ENCODE results near the gene UBAP1. TPM values are rescaled to one million over a fixed set of nuclear protein-coding genes. Genes with fewer than 3 reads are reported as not detected.
"Not testable (repeated sequence)": the region's sequence is repeated elsewhere in the genome, so short reads cannot be mapped to it uniquely, and the experiment has no call there.

Gene UBAP1
- polyA plus RNA-seq, 4 donors, result 32.6 to 44.1 (median 37.5) TPM

DNA sequence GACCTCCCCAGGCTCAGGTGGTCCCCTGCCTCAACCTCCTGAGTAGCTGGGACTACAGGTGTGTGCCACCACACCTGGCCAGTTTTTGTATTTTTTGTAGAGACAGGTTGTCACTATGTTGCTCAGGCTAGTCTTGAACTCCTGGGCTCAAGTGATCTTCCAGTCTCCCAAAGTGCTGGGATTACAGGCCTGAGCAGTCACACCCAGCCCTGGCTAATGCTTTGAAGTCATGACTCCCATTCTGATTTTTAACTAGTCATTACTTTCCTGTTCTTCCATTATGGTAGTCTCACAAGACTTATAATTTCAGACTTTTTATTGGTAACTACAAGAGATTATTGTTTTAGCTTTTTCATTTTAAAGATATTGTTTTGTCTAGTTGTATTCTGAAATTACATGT, 26.3 kb downstream of the UBAP1 start:
- no peak for DNase-seq
- H3K27me3 ChIP-seq (ENCODE audit: control insufficient read depth in 3 of 3, insufficient read depth in 3 of 3, low read length in 3 of 3), result no peaks in the 10 kb centered on the region
- peaks cover 0 to 2% (median 0%) of the 10 kb centered on the region in 3 donors for H3K4me1 ChIP-seq (ENCODE audit: control insufficient read depth in 3 of 3, insufficient read depth in 2 of 3, low read depth in 1 of 3, low read length in 2 of 3)
- FAIRE-seq, result no peak
- no peak overlapping the region for H3K4me3 ChIP-seq (ENCODE audit: low read depth in 1 of 3, low read length in 3 of 3)
- H3K36me3 ChIP-seq (ENCODE audit: control insufficient read depth in 3 of 3, insufficient read depth in 2 of 3, low read depth in 1 of 3, low read length in 3 of 3), result peaks cover 3 to 21% (median 4%) of the 10 kb centered on the region in 3 donors
- H3K9me3 ChIP-seq (ENCODE audit: control insufficient read depth in 2 of 2, insufficient read depth in 1 of 2, low read depth in 1 of 2, low read length in 1 of 2), result no peaks in the 10 kb centered on the region
- no peak overlapping the region for H3K27ac ChIP-seq (ENCODE audit: low read depth in 1 of 3, low read length in 2 of 3)

GRCh38 chr9:34206561-34206960, 27.7 kb downstream of the UBAP1 start:
- H3K4me1 ChIP-seq (ENCODE audit: control insufficient read depth in 3 of 3, insufficient read depth in 2 of 3, low read depth in 1 of 3, low read length in 2 of 3), result peaks cover 0 to 2% (median 0%) of the 10 kb centered on the region in 3 donors
- peaks cover 0 to 15% (median 2%) of the 10 kb centered on the region in 3 donors for H3K36me3 ChIP-seq (ENCODE audit: control insufficient read depth in 3 of 3, insufficient read depth in 2 of 3, low read depth in 1 of 3, low read length in 3 of 3)
- 92 to 97% (median 95%) methylated on average over 4 of the region's 4 CpGs for WGBS, 3 donors
- H3K9me3 ChIP-seq (ENCODE audit: control insufficient read depth in 2 of 2, insufficient read depth in 1 of 2, low read depth in 1 of 2, low read length in 1 of 2), result no peaks in the 10 kb centered on the region
- H3K4me3 ChIP-seq (ENCODE audit: low read depth in 1 of 3, low read length in 3 of 3), result no peak overlapping the region
- FAIRE-seq (no peak), DNase-seq (no peak)
- H3K27me3 ChIP-seq (ENCODE audit: control insufficient read depth in 3 of 3, insufficient read depth in 3 of 3, low read length in 3 of 3), result no peaks in the 10 kb centered on the region
- H3K27ac ChIP-seq (ENCODE audit: low read depth in 1 of 3, low read length in 2 of 3), result no peak overlapping the region

DNA sequence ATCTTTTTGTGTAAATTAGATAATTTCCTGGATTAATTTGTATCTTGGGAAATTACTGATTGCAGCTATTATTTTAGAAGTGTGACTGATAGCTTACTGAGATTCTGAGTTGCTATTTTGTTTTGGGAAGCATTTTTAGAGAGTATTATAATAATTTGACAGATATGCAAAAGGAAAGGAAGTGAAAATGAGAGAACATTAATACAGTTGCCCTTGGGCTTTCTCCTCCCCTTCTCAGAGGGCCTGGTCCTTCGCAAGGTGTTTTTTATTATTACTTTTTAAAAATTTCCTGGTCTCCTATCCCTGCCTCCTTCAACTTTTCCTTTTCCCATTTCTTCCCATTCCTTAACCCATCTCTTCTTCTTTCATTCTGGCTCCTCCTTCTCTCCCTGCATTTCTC, 32.6 kb downstream of the UBAP1 start:
- Histone ChIP-seq H3K9me3 (ENCODE audit: control insufficient read depth in 2 of 2, insufficient read depth in 1 of 2, low read depth in 1 of 2, low read length in 1 of 2) (no peaks in the 10 kb centered on the region), H3K27ac (ENCODE audit: low read depth in 1 of 3, low read length in 2 of 3) (no peak overlapping the region), H3K4me3 (ENCODE audit: low read depth in 1 of 3, low read length in 3 of 3) (no peak overlapping the region), H3K27me3 (ENCODE audit: control insufficient read depth in 3 of 3, insufficient read depth in 3 of 3, low read length in 3 of 3) (no peaks in the 10 kb centered on the region), H3K4me1 (ENCODE audit: control insufficient read depth in 3 of 3, insufficient read depth in 2 of 3, low read depth in 1 of 3, low read length in 2 of 3) (no peaks in the 10 kb centered on the region), H3K36me3 (ENCODE audit: control insufficient read depth in 3 of 3, insufficient read depth in 2 of 3, low read depth in 1 of 3, low read length in 3 of 3) (peaks cover 0 to 2% (median 0%) of the 10 kb centered on the region in 3 donors)
- no peak for DNase-seq
- FAIRE-seq, result no peak
- 80 to 100% (median 100%) methylated on average over 1 of the region's 1 CpG for WGBS, 3 donors

DNA sequence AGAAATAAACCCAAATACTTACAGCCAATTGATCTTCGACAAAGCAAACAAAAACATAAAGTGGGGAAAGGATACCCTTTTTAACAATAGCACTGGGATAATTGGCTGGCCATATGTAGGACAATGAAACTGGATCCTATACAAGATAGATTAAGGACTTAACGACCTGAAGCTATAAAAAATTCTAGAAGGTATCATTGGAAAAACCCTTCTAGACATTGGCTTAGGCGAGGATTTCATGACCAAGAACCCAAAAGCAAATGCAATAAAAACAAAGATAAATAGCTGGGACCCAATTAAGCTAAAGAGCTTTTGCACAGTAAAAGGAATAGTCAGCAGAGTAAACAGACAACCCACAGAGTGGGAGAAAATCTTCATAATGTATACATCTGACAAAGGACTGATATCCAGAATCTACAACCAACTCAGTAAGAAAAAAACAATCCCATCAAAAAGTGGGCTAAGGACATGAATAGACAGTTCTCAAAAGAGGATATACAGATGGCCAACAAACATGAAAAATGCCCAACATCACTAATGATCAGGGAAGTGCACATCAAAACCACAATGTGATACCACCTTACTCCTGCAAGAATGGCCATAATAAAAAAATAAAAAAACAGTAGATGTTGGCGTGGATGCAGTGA, 35.6 kb downstream of the UBAP1 start:
- H3K27ac ChIP-seq (ENCODE audit: low read depth in 1 of 3, low read length in 2 of 3); H3K9me3 ChIP-seq (ENCODE audit: control insufficient read depth in 2 of 2, insufficient read depth in 1 of 2, low read depth in 1 of 2, low read length in 1 of 2); FAIRE-seq; H3K4me1 ChIP-seq (ENCODE audit: control insufficient read depth in 3 of 3, insufficient read depth in 2 of 3, low read depth in 1 of 3, low read length in 2 of 3); H3K36me3 ChIP-seq (ENCODE audit: control insufficient read depth in 3 of 3, insufficient read depth in 2 of 3, low read depth in 1 of 3, low read length in 3 of 3); H3K27me3 ChIP-seq (ENCODE audit: control insufficient read depth in 3 of 3, insufficient read depth in 3 of 3, low read length in 3 of 3); DNase-seq; H3K4me3 ChIP-seq (ENCODE audit: low read depth in 1 of 3, low read length in 3 of 3): not testable (repeated sequence)
- 84 to 91% (median 91%) methylated on average over 4 of the region's 4 CpGs for WGBS, 3 donors

- H3K27ac ChIP-seq (ENCODE audit: low read depth in 1 of 3, low read length in 2 of 3), result no peak overlapping the region
- FAIRE-seq (no peak), DNase-seq (no peak)
- H3K4me1 ChIP-seq (ENCODE audit: control insufficient read depth in 3 of 3, insufficient read depth in 2 of 3, low read depth in 1 of 3, low read length in 2 of 3), result no peaks in the 10 kb centered on the region
- peaks cover 0 to 8% (median 0%) of the 10 kb centered on the region in 3 donors for H3K36me3 ChIP-seq (ENCODE audit: control insufficient read depth in 3 of 3, insufficient read depth in 2 of 3, low read depth in 1 of 3, low read length in 3 of 3)
- no peak overlapping the region for H3K4me3 ChIP-seq (ENCODE audit: low read depth in 1 of 3, low read length in 3 of 3)
- WGBS, 3 donors, result 94 to 97% (median 96%) methylated on average over 3 of the region's 3 CpGs
- no peaks in the 10 kb centered on the region for H3K9me3 ChIP-seq (ENCODE audit: control insufficient read depth in 2 of 2, insufficient read depth in 1 of 2, low read depth in 1 of 2, low read length in 1 of 2)
- H3K27me3 ChIP-seq (ENCODE audit: control insufficient read depth in 3 of 3, insufficient read depth in 3 of 3, low read length in 3 of 3), result no peaks in the 10 kb centered on the region
Observed at GRCh38 chr9:34216325-34216724, 37.5 kb downstream of the UBAP1 start.

GRCh38 chr9:34217015-34217414, 38.2 kb downstream of the UBAP1 start:
- not testable (repeated sequence) for H3K27ac ChIP-seq (ENCODE audit: low read depth in 1 of 3, low read length in 2 of 3); H3K4me1 ChIP-seq (ENCODE audit: control insufficient read depth in 3 of 3, insufficient read depth in 2 of 3, low read depth in 1 of 3, low read length in 2 of 3); DNase-seq; H3K9me3 ChIP-seq (ENCODE audit: control insufficient read depth in 2 of 2, insufficient read depth in 1 of 2, low read depth in 1 of 2, low read length in 1 of 2); FAIRE-seq; H3K27me3 ChIP-seq (ENCODE audit: control insufficient read depth in 3 of 3, insufficient read depth in 3 of 3, low read length in 3 of 3); H3K4me3 ChIP-seq (ENCODE audit: low read depth in 1 of 3, low read length in 3 of 3)
- H3K36me3 ChIP-seq (ENCODE audit: control insufficient read depth in 3 of 3, insufficient read depth in 2 of 3, low read depth in 1 of 3, low read length in 3 of 3), result peaks cover 0 to 10% (median 0%) of the 10 kb centered on the region in 3 donors
- 96 to 100% (median 98%) methylated on average over 2 of the region's 2 CpGs for WGBS, 3 donors

- Histone ChIP-seq H3K4me1 (ENCODE audit: control insufficient read depth in 3 of 3, insufficient read depth in 2 of 3, low read depth in 1 of 3, low read length in 2 of 3) (no peaks in the 10 kb centered on the region), H3K27ac (ENCODE audit: low read depth in 1 of 3, low read length in 2 of 3) (no peak overlapping the region), H3K4me3 (ENCODE audit: low read depth in 1 of 3, low read length in 3 of 3) (no peak overlapping the region), H3K9me3 (ENCODE audit: control insufficient read depth in 2 of 2, insufficient read depth in 1 of 2, low read depth in 1 of 2, low read length in 1 of 2) (no peaks in the 10 kb centered on the region), H3K36me3 (ENCODE audit: control insufficient read depth in 3 of 3, insufficient read depth in 2 of 3, low read depth in 1 of 3, low read length in 3 of 3) (peaks cover 0 to 14% (median 0%) of the 10 kb centered on the region in 3 donors), H3K27me3 (ENCODE audit: control insufficient read depth in 3 of 3, insufficient read depth in 3 of 3, low read length in 3 of 3) (no peaks in the 10 kb centered on the region)
- WGBS, 3 donors, result 84 to 88% (median 86%) methylated on average over 5 of the region's 5 CpGs
- FAIRE-seq (no peak), DNase-seq (no peak)
Observed at GRCh38 chr9:34218446-34218845, 39.6 kb downstream of the UBAP1 start.

- Histone ChIP-seq H3K4me1 (ENCODE audit: control insufficient read depth in 3 of 3, insufficient read depth in 2 of 3, low read depth in 1 of 3, low read length in 2 of 3) (no peaks in the 10 kb centered on the region), H3K27me3 (ENCODE audit: control insufficient read depth in 3 of 3, insufficient read depth in 3 of 3, low read length in 3 of 3) (no peaks in the 10 kb centered on the region), H3K36me3 (ENCODE audit: control insufficient read depth in 3 of 3, insufficient read depth in 2 of 3, low read depth in 1 of 3, low read length in 3 of 3) (peaks cover 0 to 20% (median 0%) of the 10 kb centered on the region in 3 donors), H3K27ac (ENCODE audit: low read depth in 1 of 3, low read length in 2 of 3) (no peak overlapping the region), H3K9me3 (ENCODE audit: control insufficient read depth in 2 of 2, insufficient read depth in 1 of 2, low read depth in 1 of 2, low read length in 1 of 2) (no peaks in the 10 kb centered on the region), H3K4me3 (ENCODE audit: low read depth in 1 of 3, low read length in 3 of 3) (no peak overlapping the region)
- FAIRE-seq (no peak), DNase-seq (no peak)
- WGBS, 3 donors, result 76 to 81% (median 78%) methylated on average over 1 of the region's 1 CpG
Observed at GRCh38 chr9:34219421-34219820, 40.6 kb downstream of the UBAP1 start.

DNA sequence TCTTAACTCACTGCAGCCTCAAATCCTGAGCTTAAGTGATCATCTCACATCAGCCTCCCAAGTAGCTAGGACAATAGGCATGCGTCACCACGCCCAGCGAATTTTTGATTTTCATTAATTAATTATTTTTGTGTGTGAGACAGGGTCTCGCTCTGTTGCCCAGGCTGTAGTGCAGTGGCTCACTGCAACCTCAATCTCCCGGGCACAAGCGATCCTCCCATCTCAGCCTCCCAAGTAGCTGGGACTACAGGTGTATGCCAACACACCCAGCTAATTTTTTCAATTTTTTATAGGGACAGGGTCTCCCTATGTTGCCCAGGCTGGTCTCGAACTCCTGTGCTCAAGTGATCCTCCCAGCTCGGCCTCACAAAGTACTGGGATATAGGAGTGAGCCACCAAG, 41.4 kb downstream of the UBAP1 start:
- DNase-seq, result no peak
- FAIRE-seq, result no peak
- 92 to 97% (median 94%) methylated on average over 8 of the region's 8 CpGs for WGBS, 3 donors

More for the DNA sequence above, 41.4 kb downstream of the UBAP1 start:
- no peaks in the 10 kb centered on the region for H3K4me1 ChIP-seq (ENCODE audit: control insufficient read depth in 3 of 3, insufficient read depth in 2 of 3, low read depth in 1 of 3, low read length in 2 of 3)
- H3K36me3 ChIP-seq (ENCODE audit: control insufficient read depth in 3 of 3, insufficient read depth in 2 of 3, low read depth in 1 of 3, low read length in 3 of 3), result peaks cover 0 to 21% (median 0%) of the 10 kb centered on the region in 3 donors
- no peak overlapping the region for H3K27ac ChIP-seq (ENCODE audit: low read depth in 1 of 3, low read length in 2 of 3)
- H3K27me3 ChIP-seq (ENCODE audit: control insufficient read depth in 3 of 3, insufficient read depth in 3 of 3, low read length in 3 of 3), result no peaks in the 10 kb centered on the region
- no peak overlapping the region for H3K4me3 ChIP-seq (ENCODE audit: low read depth in 1 of 3, low read length in 3 of 3)
- H3K9me3 ChIP-seq (ENCODE audit: control insufficient read depth in 2 of 2, insufficient read depth in 1 of 2, low read depth in 1 of 2, low read length in 1 of 2), result no peaks in the 10 kb centered on the region
